ENCODE measurements around the gene SEH1L.
"Not testable (repeated sequence)": the region's sequence is repeated elsewhere in the genome, so short reads cannot be mapped to it uniquely, and the experiment has no call there.

The SEH1L gene

GRCh38 chr18:12947285-12948049, at the start of gene SEH1L:
TSS of gene SEH1L (plus strand) at chr18:12948011. CDS start at chr18:12948122, 111 bp downstream.
- DNase-seq = peak; percentile 99

- DNase-seq = not testable (repeated sequence)
Measured at GRCh38 chr18:12901208-12901607, 46.6 kb upstream of the SEH1L start.

GRCh38 chr18:12904012-12904516, 43.7 kb upstream of the SEH1L start:
- DNase-seq = peak; percentile 75

GRCh38 chr18:12906119-12906518, 41.7 kb upstream of the SEH1L start:
- no peak for DNase-seq

GRCh38 chr18:12906773-12907172, 41.0 kb upstream of the SEH1L start:
- DNase-seq = no peak

GRCh38 chr18:12907258-12907925, 40.4 kb upstream of the SEH1L start:
- DNase-seq = no peak

GRCh38 chr18:12908706-12909105, 39.1 kb upstream of the SEH1L start:
- DNase-seq = no peak

- DNase-seq = peak; percentile 83
Measured at GRCh38 chr18:12911025-12911928, 36.5 kb upstream of the SEH1L start.

GRCh38 chr18:12911929-12912703, 35.7 kb upstream of the SEH1L start:
- no peak for DNase-seq

- peak; percentile 69 for DNase-seq
Measured at GRCh38 chr18:12921178-12921577, 26.6 kb upstream of the SEH1L start.

- no peak for DNase-seq
Measured at GRCh38 chr18:12922266-12922665, 25.5 kb upstream of the SEH1L start.

- DNase-seq = no peak
Measured at GRCh38 chr18:12924616-12925015, 23.2 kb upstream of the SEH1L start.

GRCh38 chr18:12928206-12928605, 19.6 kb upstream of the SEH1L start:
- DNase-seq = no peak

- no peak for DNase-seq
Measured at GRCh38 chr18:12928641-12929040, 19.2 kb upstream of the SEH1L start.

GRCh38 chr18:12929477-12930083, 18.2 kb upstream of the SEH1L start:
- DNase-seq = no peak

GRCh38 chr18:12930376-12930775, 17.4 kb upstream of the SEH1L start:
- no peak for DNase-seq

GRCh38 chr18:12930908-12931307, 16.9 kb upstream of the SEH1L start:
- DNase-seq = no peak

- no peak for DNase-seq
Measured at GRCh38 chr18:12933327-12933726, 14.5 kb upstream of the SEH1L start.

GRCh38 chr18:12934454-12935071, 13.2 kb upstream of the SEH1L start:
- DNase-seq = peak; percentile 90

- DNase-seq = no peak
Measured at GRCh38 chr18:12939162-12939561, 8.6 kb upstream of the SEH1L start.

- no peak for DNase-seq
Measured at GRCh38 chr18:12943215-12943614, 4.6 kb upstream of the SEH1L start.

Data from activated effector memory CD4-positive, alpha-beta T cell treated with anti-CD3 and anti-CD28 coated beads, Interleukin-2, amount 50 U/mL, for 16 hours (primary cell).